ENCODE data around the gene STK32C. TPM values are rescaled to one million over a fixed set of nuclear protein-coding genes. Genes with fewer than 3 reads are reported as not detected.

STK32C gene
- total RNA-seq, 3 donors from 2014 or later: 5.6 to 12.8 (median 11.7) TPM

DNA sequence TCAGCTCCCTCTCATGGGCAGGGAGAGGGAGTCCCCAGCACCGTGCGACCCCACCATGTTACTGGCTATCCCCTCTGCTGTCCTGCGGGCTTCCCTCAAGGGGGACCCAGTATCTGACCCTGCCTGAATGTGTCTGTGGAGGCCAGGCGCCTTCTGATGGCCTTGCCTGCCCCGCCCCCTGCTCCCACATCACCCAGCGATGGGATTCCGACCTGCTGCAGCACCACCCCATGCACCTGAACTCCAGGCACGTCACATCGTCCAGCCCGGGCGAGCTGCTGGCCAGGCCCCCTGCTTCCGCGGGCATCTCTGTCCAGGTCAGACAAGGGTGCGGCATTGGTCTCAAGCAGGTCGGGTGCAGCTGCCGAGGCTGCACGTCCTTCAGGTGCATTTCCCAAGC is 43.2 kb upstream of the STK32C start:
- no peak overlapping the region for H3K27ac ChIP-seq
- peak in 1 of 2 donors; percentile 49 for DNase-seq (ENCODE audit: low spot score in 2 of 2)
- intact Hi-C loops (cut with DNase I; ENCODE audit: low total_unique reads): loop anchor here (10.0 kb wide), 1 partner anchor 116 kb away; no protein-coding TSS in a partner anchor

DNA sequence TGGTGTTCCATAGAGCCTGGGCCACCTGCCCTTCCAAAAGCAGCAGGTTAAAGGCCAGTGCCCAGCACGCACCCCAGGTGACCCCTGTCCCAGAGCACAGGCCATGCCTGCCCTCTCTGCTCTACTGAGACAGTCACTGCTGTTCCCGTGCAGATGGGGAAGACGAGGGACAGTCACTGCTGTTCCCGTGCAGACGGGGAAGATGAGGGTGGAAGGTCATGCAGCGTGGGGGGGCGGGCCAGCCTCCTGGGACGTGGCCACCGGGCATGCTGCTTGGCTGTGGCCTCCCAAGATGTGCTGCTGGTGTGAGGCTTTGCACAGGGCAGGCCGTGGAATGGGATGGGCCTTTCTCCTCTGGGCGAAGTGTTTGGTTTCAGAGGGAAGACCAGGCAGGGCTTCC is 42.6 kb upstream of the STK32C start:
- no peak overlapping the region for H3K4me3 ChIP-seq
- intact Hi-C loops (cut with DNase I; ENCODE audit: low total_unique reads): loop anchor here (10.0 kb wide), 1 partner anchor 116 kb away; no protein-coding TSS in a partner anchor
- H3K27ac ChIP-seq: no peak overlapping the region
- TF ChIP-seq POLR2AphosphoS5 (IDR thresholded peaks at IDR 0.05) (no peak), POLR2A (IDR thresholded peaks at IDR 0.05) (no peak)
- TF ChIP-seq, protein P1, sequence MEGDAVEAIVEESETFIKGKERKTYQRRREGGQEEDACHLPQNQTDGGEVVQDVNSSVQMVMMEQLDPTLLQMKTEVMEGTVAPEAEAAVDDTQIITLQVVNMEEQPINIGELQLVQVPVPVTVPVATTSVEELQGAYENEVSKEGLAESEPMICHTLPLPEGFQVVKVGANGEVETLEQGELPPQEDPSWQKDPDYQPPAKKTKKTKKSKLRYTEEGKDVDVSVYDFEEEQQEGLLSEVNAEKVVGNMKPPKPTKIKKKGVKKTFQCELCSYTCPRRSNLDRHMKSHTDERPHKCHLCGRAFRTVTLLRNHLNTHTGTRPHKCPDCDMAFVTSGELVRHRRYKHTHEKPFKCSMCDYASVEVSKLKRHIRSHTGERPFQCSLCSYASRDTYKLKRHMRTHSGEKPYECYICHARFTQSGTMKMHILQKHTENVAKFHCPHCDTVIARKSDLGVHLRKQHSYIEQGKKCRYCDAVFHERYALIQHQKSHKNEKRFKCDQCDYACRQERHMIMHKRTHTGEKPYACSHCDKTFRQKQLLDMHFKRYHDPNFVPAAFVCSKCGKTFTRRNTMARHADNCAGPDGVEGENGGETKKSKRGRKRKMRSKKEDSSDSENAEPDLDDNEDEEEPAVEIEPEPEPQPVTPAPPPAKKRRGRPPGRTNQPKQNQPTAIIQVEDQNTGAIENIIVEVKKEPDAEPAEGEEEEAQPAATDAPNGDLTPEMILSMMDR (IDR thresholded peaks at IDR 0.05): no peak
- no peaks in the 10 kb centered on the region for H3K4me1 ChIP-seq
- H3K9me3 ChIP-seq: no peaks in the 10 kb centered on the region
- no peaks in the 10 kb centered on the region for H3K27me3 ChIP-seq
- DNase-seq (ENCODE audit: low spot score in 2 of 2): no peak
- H3K36me3 ChIP-seq: no peaks in the 10 kb centered on the region

More for the DNA sequence above, 43.2 kb upstream of the STK32C start:
- no peak overlapping the region for H3K4me3 ChIP-seq
- H3K9me3 ChIP-seq: no peaks in the 10 kb centered on the region
- TF ChIP-seq POLR2AphosphoS5 (IDR thresholded peaks at IDR 0.05) (no peak), POLR2A (IDR thresholded peaks at IDR 0.05) (no peak)
- TF ChIP-seq, protein P1 (IDR thresholded peaks at IDR 0.05): no peak
- no peaks in the 10 kb centered on the region for H3K4me1 ChIP-seq
- no peaks in the 10 kb centered on the region for H3K36me3 ChIP-seq
- no peaks in the 10 kb centered on the region for H3K27me3 ChIP-seq

DNA sequence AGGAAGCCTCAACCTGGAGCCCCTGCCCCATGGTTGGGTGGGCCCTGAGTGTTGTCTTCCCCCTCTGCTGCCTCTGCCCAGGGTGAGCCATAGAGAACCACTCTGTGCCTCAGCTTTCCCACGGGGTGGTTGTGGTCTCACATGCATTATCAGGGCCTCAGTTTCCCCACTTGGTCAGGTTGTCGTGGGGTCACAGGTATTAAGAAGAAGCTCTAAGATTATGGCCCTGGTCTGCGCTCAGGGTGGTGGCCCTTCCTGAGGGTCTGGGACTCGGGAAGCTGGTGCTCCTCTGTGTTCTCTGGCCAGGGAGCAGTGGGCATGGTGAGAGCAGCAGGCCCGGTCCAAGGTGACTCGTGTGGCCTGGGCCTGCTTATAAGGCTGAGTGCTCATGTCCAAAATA is 42.0 kb upstream of the STK32C start:
- Histone ChIP-seq H3K27me3 (no peaks in the 10 kb centered on the region), H3K4me1 (no peaks in the 10 kb centered on the region), H3K4me3 (no peak overlapping the region), H3K27ac (no peak overlapping the region), H3K9me3 (no peaks in the 10 kb centered on the region), H3K36me3 (no peaks in the 10 kb centered on the region)
- DNase-seq (ENCODE audit: low spot score in 2 of 2): no peak
- intact Hi-C loops (cut with DNase I; ENCODE audit: low total_unique reads): loop anchor here (10.0 kb wide), 1 partner anchor 115 kb away; no protein-coding TSS in a partner anchor
- TF ChIP-seq, protein P1 (IDR thresholded peaks at IDR 0.05): no peak
- TF ChIP-seq POLR2A (IDR thresholded peaks at IDR 0.05) (no peak), POLR2AphosphoS5 (IDR thresholded peaks at IDR 0.05) (no peak)

- Histone ChIP-seq H3K9me3 (no peaks in the 10 kb centered on the region), H3K27ac (no peak overlapping the region), H3K4me3 (no peak overlapping the region), H3K4me1 (no peaks in the 10 kb centered on the region), H3K36me3 (no peaks in the 10 kb centered on the region), H3K27me3 (no peaks in the 10 kb centered on the region)
- TF ChIP-seq, protein P1 (IDR thresholded peaks at IDR 0.05): no peak
- no peak for TF ChIP-seq POLR2AphosphoS5 (IDR thresholded peaks at IDR 0.05)
- TF ChIP-seq POLR2A (IDR thresholded peaks at IDR 0.05): no peak
- DNase-seq (ENCODE audit: low spot score in 2 of 2): no peak
- intact Hi-C loops (cut with DNase I; ENCODE audit: low total_unique reads): no loop called here
These were observed 40.1 kb upstream of the STK32C start for GRCh38 chr10:132347931-132348267.

GRCh38 chr10:132347211-132347930 is 39.6 kb upstream of the STK32C start:
- Histone ChIP-seq H3K27me3 (no peaks in the 10 kb centered on the region), H3K9me3 (no peaks in the 10 kb centered on the region), H3K27ac (no peak overlapping the region), H3K4me1 (no peaks in the 10 kb centered on the region), H3K36me3 (no peaks in the 10 kb centered on the region), H3K4me3 (no peak overlapping the region)
- intact Hi-C loops (cut with DNase I; ENCODE audit: low total_unique reads): no loop called here
- no peak for DNase-seq (ENCODE audit: low spot score in 2 of 2)
- TF ChIP-seq, protein P1 (IDR thresholded peaks at IDR 0.05): no peak
- no peak for TF ChIP-seq POLR2AphosphoS5 (IDR thresholded peaks at IDR 0.05)
- no peak for TF ChIP-seq POLR2A (IDR thresholded peaks at IDR 0.05)

Measured in breast epithelium (tissue), 4 donors.